GM12878 (cell line): ENCODE measurements around the gene OR10G2. TPM values are rescaled to one million over a fixed set of nuclear protein-coding genes. Genes with fewer than 3 reads are reported as not detected.

Experiments
- ATAC-seq: fragments of 200-7000 bp; cut with Tn5 transposase; 3 replicates; pipeline ENCODE4 v1.9.1; 2020; ENCODE audit warnings: mild to moderate bottlenecking, moderate library complexity
- BruUV-seq: library from RNA; stranded (reverse); fragments of 400-500 nt; replicated peaks from 2 replicates; lab custom pipeline; 2021; lab: Mats Ljungman, UMichigan
- CTCF ChIA-PET: fragments of 300-600 bp; sonication (Branson Sonifier 250); formaldehyde crosslinking; extraction: SDS; loops from one replicate; lab custom pipeline; 2021; ENCODE audit warnings: inconsistent platforms; lab: Yijun Ruan, JAX
- POLR2A ChIA-PET: fragments of 350-600 bp; formaldehyde crosslinking; extraction: SDS; loops from one replicate; lab custom pipeline; 2021; ENCODE audit warnings: inconsistent platforms; lab: Charles Lee
- RAD21 ChIA-PET: fragments of 300-600 bp; sonication (Branson Sonifier 250); formaldehyde crosslinking; loops from one replicate; lab custom pipeline; 2023; ENCODE audit warnings: antibody characterized with exemption; ENCODE audit not compliant: unreplicated experiment; lab: Charles Lee
- SMC1A ChIA-PET: fragments of 300-600 bp; sonication (Branson Sonifier 250); formaldehyde crosslinking; loops from one replicate; lab custom pipeline; 2023; ENCODE audit not compliant: unreplicated experiment, uncharacterized antibody; lab: Charles Lee
- DNase-seq: peaks from one replicate; pipeline ENCODE4 v3.0.0-alpha.2; 2011; ENCODE audit warnings: low read depth, low spot score
- FAIRE-seq: peaks from 3 replicates; lab custom pipeline; 2011; peaks lifted over from hg19 to GRCh38; lab: Jason Lieb, UNC
- H2AFZ ChIP-seq: 2 replicates; pipeline ENCODE4 v1.6.0; 2011; ENCODE audit warnings: low read depth, low read length, control low read depth; ENCODE audit not compliant: control insufficient read depth
- H3K27ac ChIP-seq: 2 replicates; pipeline ENCODE4 v1.5.1; 2011; ENCODE audit warnings: control low read depth; ENCODE audit not compliant: control insufficient read depth, insufficient read depth
- H3K27me3 ChIP-seq, 2 experiments: replicated peaks in 1 of 2; 2 replicates each; pipeline versions ENCODE4 v1.6.0 to v1.6.1; 2011; ENCODE audit warnings: low read length in 1 of 2; ENCODE audit not compliant: control insufficient read depth in 2 of 2, insufficient read depth in 2 of 2
- H3K36me3 ChIP-seq, 2 experiments: 2 replicates each; pipeline ENCODE4 v1.5.1; 2011; ENCODE audit warnings: low read length in 1 of 2; ENCODE audit not compliant: control insufficient read depth in 2 of 2, insufficient read depth in 2 of 2
- H3K4me1 ChIP-seq: 2 replicates; pipeline ENCODE4 v1.6.1; 2011; ENCODE audit warnings: mild to moderate bottlenecking, low read length, moderate library complexity, mixed read lengths; ENCODE audit not compliant: control insufficient read depth, insufficient read depth
- H3K4me2 ChIP-seq: 2 replicates; pipeline ENCODE4 v1.6.0; 2011; ENCODE audit warnings: control low read depth; ENCODE audit not compliant: control insufficient read depth, insufficient read depth
- H3K4me3 ChIP-seq: fragments of 200-600 bp; sonication (generic); 2 replicates; pipeline ENCODE4 v1.5.1; 2016
- H3K79me2 ChIP-seq: 2 replicates; pipeline ENCODE4 v1.6.0; 2011; ENCODE audit warnings: low read length; ENCODE audit not compliant: control insufficient read depth, insufficient read depth
- H3K9ac ChIP-seq: 2 replicates; pipeline ENCODE4 v1.8.0; 2011; ENCODE audit warnings: low read length, control low read depth, mixed read lengths; ENCODE audit not compliant: control insufficient read depth, insufficient read depth
- H3K9me3 ChIP-seq: replicated peaks from 3 replicates; pipeline ENCODE4 v1.5.1; 2011; ENCODE audit warnings: mild to moderate bottlenecking, low read length; ENCODE audit not compliant: control insufficient read depth, insufficient read depth
- H4K20me1 ChIP-seq: 2 replicates; pipeline ENCODE4 v1.6.0; 2011; ENCODE audit not compliant: control insufficient read depth, insufficient read depth
- CTCF ChIP-seq, 3 experiments: IDR thresholded peaks in 2 of 3; conservative IDR thresholded peaks in 1 of 3; 2 replicates each; pipeline ENCODE4 v1.5.1; 2011; ENCODE audit warnings: low read depth in 3 of 3, low read length in 3 of 3, mild to moderate bottlenecking in 3 of 3, control low read depth in 2 of 3, moderate library complexity in 2 of 3, inconsistent platforms in 1 of 3, mixed read lengths in 1 of 3; ENCODE audit not compliant: control insufficient read depth in 2 of 3, insufficient read depth in 1 of 3; ENCODE audit errors: extremely low read depth in 1 of 3
- GATAD2B ChIP-seq: fragments of 450-650 bp; conservative IDR thresholded peaks from 2 replicates; pipeline ENCODE4 v1.6.1; 2017; ENCODE audit warnings: low read depth, mild to moderate bottlenecking, moderate library complexity
- IKZF1 ChIP-seq: fragments of 450-650 bp; conservative IDR thresholded peaks from 2 replicates; pipeline ENCODE4 v1.6.1; 2017; ENCODE audit warnings: antibody characterized with exemption, mild to moderate bottlenecking
- JUND ChIP-seq: IDR thresholded peaks from 2 replicates; pipeline ENCODE4 v1.6.1; 2012; ENCODE audit warnings: low read depth, mild to moderate bottlenecking, low read length, improper control_type of control experiment, moderate library complexity
- RUNX3 ChIP-seq: IDR thresholded peaks from 2 replicates; pipeline ENCODE4 v1.6.1; 2012; ENCODE audit warnings: low read length, inconsistent platforms
- SRF ChIP-seq, 2 experiments: IDR thresholded peaks; 2 replicates each; pipeline ENCODE4 v1.6.1; 2011; ENCODE audit warnings: low read depth in 2 of 2, low read length in 2 of 2, mild to moderate bottlenecking in 1 of 2, moderate library complexity in 1 of 2
- TAF1 ChIP-seq: IDR thresholded peaks from 2 replicates; pipeline ENCODE4 v1.6.1; 2011; ENCODE audit warnings: mild to moderate bottlenecking, low read depth, low read length, borderline replicate concordance
- ZBED1 ChIP-seq: IDR thresholded peaks from 2 replicates; pipeline ENCODE4 v1.6.1; 2016; ENCODE audit warnings: borderline replicate concordance
- WGBS: methylation state at CpG from one replicate; pipeline ENCODE4 v1.1.6; 2016; ENCODE audit warnings: low lambda C conversion rate; ENCODE audit not compliant: insufficient replicate concordance, insufficient coverage; ENCODE audit errors: missing lambda C conversion rate; 5-methylcytosine and 5-hydroxymethylcytosine counted together
- in situ Hi-C: fragments of 300-500 bp; cut with MboI; formaldehyde crosslinking; loops from 9 replicates; pipeline ENCODE4 v1.14.3; 2018; ENCODE audit warnings: mixed read lengths
- intact Hi-C: fragments of 100-400 bp; cut with micrococcal nuclease; formaldehyde crosslinking; loops from one replicate; pipeline ENCODE4 v1.14.2; 2022; ENCODE audit not compliant: unreplicated experiment
- polyA plus RNA-seq, 11 experiments: library from polyadenylated mRNA; depleted of rRNA in 4 of 11; unstranded in 6 of 11; stranded (reverse) in 5 of 11; fragments of >200 nt; fragmentation: Nextera tagmentation in 4 of 11; fragmentation: Illumina TruSeq in 1 of 11; extraction: Ambion mirVana in 4 of 11; extraction: Trizol in 1 of 11; gene quantifications; 1 replicate in 1 of 11; 2 replicates in 10 of 11; pipeline versions ENCODE4 v1.2.1 to v1.2.3, GENCODE V29; 2011 to 2016; ENCODE audit warnings: inconsistent platforms in 2 of 11, missing spikeins in 2 of 11, low read depth in 1 of 11
- total RNA-seq, 4 experiments: library from RNA; depleted of rRNA in 3 of 4; stranded (reverse); fragments of >200 nt in 3 of 4; fragmentation: Illumina TruSeq in 1 of 4; extraction: Trizol in 1 of 4; gene quantifications; 2 replicates each; pipeline versions ENCODE4 v1.2.1 to v1.2.3, GENCODE V29; 2013 to 2021
- TF ChIP-seq, protein P1 (sequence below): fragments of 450-650 bp; IDR thresholded peaks from 2 replicates; pipeline ENCODE4 v1.6.1; 2014; ENCODE audit warnings: mild to moderate bottlenecking
- TF ChIP-seq, protein P2 (sequence below): fragments of 450-650 bp; IDR thresholded peaks from 2 replicates; pipeline ENCODE4 v1.6.1; 2018; ENCODE audit warnings: borderline replicate concordance, mild to moderate bottlenecking; ENCODE audit not compliant: partially characterized antibody
- TF ChIP-seq, protein P3 (sequence below): IDR thresholded peaks from 2 replicates; pipeline ENCODE4 v1.6.1; 2011; ENCODE audit warnings: low read depth, low read length, improper control_type of control experiment, borderline replicate concordance
- TF ChIP-seq, protein P4 (sequence below): fragments of 450-650 bp; IDR thresholded peaks from 2 replicates; pipeline ENCODE4 v1.6.1; 2017; ENCODE audit warnings: borderline replicate concordance
- TF ChIP-seq, protein P5 (sequence below): fragments of 450-650 bp; IDR thresholded peaks from 2 replicates; pipeline ENCODE4 v1.6.1; 2017; ENCODE audit warnings: low read depth, mild to moderate bottlenecking, moderate library complexity

OR10G2 gene
- total and polyA plus RNA-seq, 10 of the 15 experiments (the other 5 are each of a cell fraction or from before 2014, with no cell fraction given) = not detected

DNA sequence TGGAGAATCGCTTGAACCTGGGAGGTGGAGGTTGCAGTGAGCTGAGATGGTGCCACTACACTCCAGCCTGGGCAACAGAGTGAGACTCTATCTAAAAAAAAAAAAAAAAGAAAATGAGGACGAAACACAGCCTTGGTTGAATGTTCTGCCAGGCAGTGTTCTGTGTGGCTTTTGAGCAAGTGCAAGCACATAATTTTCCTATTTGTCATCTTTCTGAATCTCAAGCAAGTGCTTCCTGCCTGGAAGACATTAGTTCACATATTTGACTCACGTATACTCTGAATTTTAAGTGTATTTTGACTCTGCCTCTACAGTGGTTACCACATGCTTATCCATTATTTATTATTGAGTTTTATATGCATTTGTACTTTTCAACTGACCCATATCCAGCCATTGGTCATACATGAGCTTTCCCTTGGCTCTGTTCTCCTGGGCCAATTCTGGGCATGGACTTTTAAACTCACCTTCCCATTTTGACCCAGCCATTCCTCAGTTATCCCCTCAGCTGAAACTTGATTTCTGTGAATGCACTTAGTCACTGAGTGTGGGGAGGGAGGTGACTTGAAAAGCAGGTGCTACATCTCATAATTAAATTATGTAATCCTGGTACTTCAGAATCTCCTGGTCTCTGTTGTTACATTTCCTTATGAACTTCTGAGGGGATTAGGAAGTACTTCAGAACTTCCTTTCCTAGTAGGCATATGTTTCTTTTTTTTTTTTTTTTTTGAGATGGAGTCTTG lies 8.1 kb downstream of the OR10G2 start:
- no peaks in the 10 kb centered on the region for H3K79me2 ChIP-seq
- TF ChIP-seq, protein P1, sequence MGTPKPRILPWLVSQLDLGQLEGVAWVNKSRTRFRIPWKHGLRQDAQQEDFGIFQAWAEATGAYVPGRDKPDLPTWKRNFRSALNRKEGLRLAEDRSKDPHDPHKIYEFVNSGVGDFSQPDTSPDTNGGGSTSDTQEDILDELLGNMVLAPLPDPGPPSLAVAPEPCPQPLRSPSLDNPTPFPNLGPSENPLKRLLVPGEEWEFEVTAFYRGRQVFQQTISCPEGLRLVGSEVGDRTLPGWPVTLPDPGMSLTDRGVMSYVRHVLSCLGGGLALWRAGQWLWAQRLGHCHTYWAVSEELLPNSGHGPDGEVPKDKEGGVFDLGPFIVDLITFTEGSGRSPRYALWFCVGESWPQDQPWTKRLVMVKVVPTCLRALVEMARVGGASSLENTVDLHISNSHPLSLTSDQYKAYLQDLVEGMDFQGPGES = no peak
- TF ChIP-seq RUNX3 = no peak
- no peak for TF ChIP-seq GATAD2B
- no peak for TF ChIP-seq TAF1
- TF ChIP-seq, protein P2, sequence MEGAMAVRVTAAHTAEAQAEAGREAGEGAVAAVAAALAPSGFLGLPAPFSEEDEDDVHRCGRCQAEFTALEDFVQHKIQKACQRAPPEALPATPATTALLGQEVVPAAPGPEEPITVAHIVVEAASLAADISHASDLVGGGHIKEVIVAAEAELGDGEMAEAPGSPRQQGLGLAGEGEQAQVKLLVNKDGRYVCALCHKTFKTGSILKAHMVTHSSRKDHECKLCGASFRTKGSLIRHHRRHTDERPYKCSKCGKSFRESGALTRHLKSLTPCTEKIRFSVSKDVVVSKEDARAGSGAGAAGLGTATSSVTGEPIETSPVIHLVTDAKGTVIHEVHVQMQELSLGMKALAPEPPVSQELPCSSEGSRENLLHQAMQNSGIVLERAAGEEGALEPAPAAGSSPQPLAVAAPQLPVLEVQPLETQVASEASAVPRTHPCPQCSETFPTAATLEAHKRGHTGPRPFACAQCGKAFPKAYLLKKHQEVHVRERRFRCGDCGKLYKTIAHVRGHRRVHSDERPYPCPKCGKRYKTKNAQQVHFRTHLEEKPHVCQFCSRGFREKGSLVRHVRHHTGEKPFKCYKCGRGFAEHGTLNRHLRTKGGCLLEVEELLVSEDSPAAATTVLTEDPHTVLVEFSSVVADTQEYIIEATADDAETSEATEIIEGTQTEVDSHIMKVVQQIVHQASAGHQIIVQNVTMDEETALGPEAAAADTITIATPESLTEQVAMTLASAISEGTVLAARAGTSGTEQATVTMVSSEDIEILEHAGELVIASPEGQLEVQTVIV = no peak
- TF ChIP-seq ZBED1 = no peak
- TF ChIP-seq, protein P3, sequence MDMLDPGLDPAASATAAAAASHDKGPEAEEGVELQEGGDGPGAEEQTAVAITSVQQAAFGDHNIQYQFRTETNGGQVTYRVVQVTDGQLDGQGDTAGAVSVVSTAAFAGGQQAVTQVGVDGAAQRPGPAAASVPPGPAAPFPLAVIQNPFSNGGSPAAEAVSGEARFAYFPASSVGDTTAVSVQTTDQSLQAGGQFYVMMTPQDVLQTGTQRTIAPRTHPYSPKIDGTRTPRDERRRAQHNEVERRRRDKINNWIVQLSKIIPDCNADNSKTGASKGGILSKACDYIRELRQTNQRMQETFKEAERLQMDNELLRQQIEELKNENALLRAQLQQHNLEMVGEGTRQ = no peak
- TF ChIP-seq SRF (IDR thresholded peaks at IDR 0.05; ENCODE audit: low read depth in 2 of 2, low read length in 2 of 2) = no peak
- no peak for TF ChIP-seq CTCF (IDR thresholded peaks at IDR 0.05 in 2 of 3, conservative IDR thresholded peaks at IDR 0.05 in 1 of 3; ENCODE audit: control insufficient read depth in 2 of 3, extremely low read depth in 1 of 3, insufficient read depth in 1 of 3, low read depth in 3 of 3, low read length in 3 of 3)
- TF ChIP-seq, protein P4, sequence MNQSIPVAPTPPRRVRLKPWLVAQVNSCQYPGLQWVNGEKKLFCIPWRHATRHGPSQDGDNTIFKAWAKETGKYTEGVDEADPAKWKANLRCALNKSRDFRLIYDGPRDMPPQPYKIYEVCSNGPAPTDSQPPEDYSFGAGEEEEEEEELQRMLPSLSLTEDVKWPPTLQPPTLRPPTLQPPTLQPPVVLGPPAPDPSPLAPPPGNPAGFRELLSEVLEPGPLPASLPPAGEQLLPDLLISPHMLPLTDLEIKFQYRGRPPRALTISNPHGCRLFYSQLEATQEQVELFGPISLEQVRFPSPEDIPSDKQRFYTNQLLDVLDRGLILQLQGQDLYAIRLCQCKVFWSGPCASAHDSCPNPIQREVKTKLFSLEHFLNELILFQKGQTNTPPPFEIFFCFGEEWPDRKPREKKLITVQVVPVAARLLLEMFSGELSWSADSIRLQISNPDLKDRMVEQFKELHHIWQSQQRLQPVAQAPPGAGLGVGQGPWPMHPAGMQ = no peak
- TF ChIP-seq, protein P5, sequence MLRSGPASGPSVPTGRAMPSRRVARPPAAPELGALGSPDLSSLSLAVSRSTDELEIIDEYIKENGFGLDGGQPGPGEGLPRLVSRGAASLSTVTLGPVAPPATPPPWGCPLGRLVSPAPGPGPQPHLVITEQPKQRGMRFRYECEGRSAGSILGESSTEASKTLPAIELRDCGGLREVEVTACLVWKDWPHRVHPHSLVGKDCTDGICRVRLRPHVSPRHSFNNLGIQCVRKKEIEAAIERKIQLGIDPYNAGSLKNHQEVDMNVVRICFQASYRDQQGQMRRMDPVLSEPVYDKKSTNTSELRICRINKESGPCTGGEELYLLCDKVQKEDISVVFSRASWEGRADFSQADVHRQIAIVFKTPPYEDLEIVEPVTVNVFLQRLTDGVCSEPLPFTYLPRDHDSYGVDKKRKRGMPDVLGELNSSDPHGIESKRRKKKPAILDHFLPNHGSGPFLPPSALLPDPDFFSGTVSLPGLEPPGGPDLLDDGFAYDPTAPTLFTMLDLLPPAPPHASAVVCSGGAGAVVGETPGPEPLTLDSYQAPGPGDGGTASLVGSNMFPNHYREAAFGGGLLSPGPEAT = no peak
- TF ChIP-seq IKZF1 = no peak
- TF ChIP-seq JUND = no peak
- in situ Hi-C loops (no loop called here), intact Hi-C loops (no loop called here)
- BruUV-seq = no TSS peak
- no peak overlapping the region for H3K27ac ChIP-seq
- no peak overlapping the region for H2AFZ ChIP-seq
- no peak for ATAC-seq
- SMC1A ChIA-PET = no interaction called here
- CTCF ChIA-PET = no interaction called here
- H3K27me3 ChIP-seq = no peaks in the 10 kb centered on the region
- H3K4me1 ChIP-seq = no peaks in the 10 kb centered on the region
- POLR2A ChIA-PET = interaction anchor here (0.6 kb wide), 1 partner anchor 15 kb away, joined by 3 read pairs; no protein-coding TSS in a partner anchor
- WGBS = 2% methylated on average over 2 of the region's 3 CpGs
- no peaks in the 10 kb centered on the region for H3K36me3 ChIP-seq
- no peak overlapping the region for H3K4me3 ChIP-seq
- no peaks in the 10 kb centered on the region for H4K20me1 ChIP-seq
- DNase-seq = no peak
- RAD21 ChIA-PET = no interaction called here
- H3K9me3 ChIP-seq = no peaks in the 10 kb centered on the region
- H3K9ac ChIP-seq = no peak overlapping the region
- no peak for FAIRE-seq
- no peak overlapping the region for H3K4me2 ChIP-seq
